Stimulated activated effector memory CD8-positive, alpha-beta T cell treated with anti-CD3 and anti-CD28 coated beads, Interleukin-12 subunit alpha, Interleukin-12 subunit beta, amount 100 ng/mL, for 72 hours (primary cell): ENCODE measurements around the gene MAGT1.
A peak's percentile ranks its signal among the peaks of the same experiment; 100 is the strongest.
"Not testable (repeated sequence)": the region's sequence is repeated elsewhere in the genome, so short reads cannot be mapped to it uniquely, and the experiment has no call there.

Source experiments
- ATAC-seq: fragments of 150-1000 bp; cut with Tn5 transposase; 2 replicates; pipeline ENCODE4 v1.10.0; 2021
- DNase-seq, 2 donors: peaks; one replicate each; pipeline ENCODE4 v3.0.0; 2021 to 2022; ENCODE audit warnings: low spot score in 2 of 2
- H3K27ac Mint-ChIP-seq: one replicate; pipeline ENCODE4 v1.8.0; 2022; ENCODE audit warnings: mild to moderate bottlenecking, mixed read lengths
- H3K36me3 Mint-ChIP-seq: one replicate; pipeline ENCODE4 v1.8.0; 2022; ENCODE audit warnings: mild to moderate bottlenecking, mixed read lengths
- H3K4me1 Mint-ChIP-seq: one replicate; pipeline ENCODE4 v1.8.0; 2022; ENCODE audit warnings: mixed read lengths
- H3K4me3 Mint-ChIP-seq: one replicate; pipeline ENCODE4 v1.8.0; 2022; ENCODE audit warnings: mild to moderate bottlenecking, mixed read lengths
- H3K9me3 Mint-ChIP-seq: one replicate; pipeline ENCODE4 v1.8.0; 2022; ENCODE audit warnings: mixed read lengths

The MAGT1 gene

DNA sequence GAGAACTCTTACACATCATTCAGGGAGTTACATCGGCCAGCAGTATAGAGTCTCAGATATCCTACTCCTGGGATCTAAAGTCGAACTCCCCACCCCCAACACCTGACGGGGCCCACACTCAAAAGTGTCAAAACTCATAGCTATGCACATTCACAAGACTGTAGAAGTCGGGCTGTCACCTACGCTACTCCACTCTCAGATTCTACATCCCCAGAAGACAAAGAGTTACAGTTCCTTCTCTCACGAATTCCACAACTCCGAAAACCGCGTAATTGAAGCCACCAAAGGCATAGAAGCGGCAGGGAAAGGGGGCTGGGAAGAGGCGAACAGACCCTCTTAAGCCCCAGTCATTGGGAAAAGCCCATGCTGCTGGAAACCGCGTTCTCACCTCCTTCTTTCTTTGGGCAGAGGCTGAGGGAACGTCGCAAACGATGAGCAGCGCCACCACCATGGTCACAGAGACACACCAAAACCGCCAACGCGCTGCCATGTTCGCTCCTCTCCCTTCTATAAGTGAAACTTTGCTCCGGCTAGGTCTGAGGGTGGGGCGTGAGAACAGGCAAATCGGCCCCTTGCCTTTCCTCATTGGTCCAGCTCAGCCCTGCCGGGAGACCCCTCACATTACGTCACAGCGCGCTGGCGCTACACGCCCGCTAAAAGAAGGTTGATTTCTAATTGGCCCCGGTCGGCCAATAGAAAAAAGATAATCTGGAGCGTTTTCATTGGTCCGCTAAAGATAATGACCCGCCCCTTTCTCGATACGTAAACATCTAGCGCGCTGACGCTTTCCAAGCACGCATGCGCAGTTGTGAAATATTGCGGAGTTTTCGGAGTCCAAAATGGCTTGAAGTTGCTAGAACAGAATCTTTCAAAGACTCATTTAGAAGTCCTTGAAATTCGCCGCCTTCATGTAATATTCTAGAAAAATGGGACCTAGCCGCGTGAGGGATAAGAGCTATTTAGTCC lies at the start of gene MAGT1:
TSS of gene MAGT1 (minus strand) at position 515 of the 966 bp plus-strand sequence. CDS start at position 490, 25 bp downstream.
- peaks cover 28% of the 10 kb centered on the region for H3K36me3 Mint-ChIP-seq
- no peaks in the 10 kb centered on the region for H3K9me3 Mint-ChIP-seq
- peak within 1 kb of the TSS; percentile 94 for H3K4me3 Mint-ChIP-seq

DNA sequence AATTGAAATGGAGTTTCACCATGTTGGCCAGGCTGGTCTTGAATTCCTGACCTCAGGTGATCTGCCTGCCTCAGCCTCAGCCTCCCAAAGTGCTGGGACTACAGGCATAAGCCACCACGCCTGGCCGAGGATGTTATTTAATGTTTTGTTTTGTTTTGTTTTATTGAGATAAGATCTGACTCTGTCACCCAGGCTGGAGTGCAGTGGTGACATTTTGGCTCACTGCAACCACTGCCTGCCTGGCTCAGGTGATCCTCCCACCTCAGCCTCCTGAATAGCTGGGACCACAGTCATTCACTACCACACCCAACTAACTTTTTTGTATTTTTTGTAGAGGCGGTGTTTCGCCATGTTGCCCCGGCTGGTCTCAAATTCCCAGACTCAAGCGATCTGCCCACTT lies 49.8 kb upstream of the MAGT1 start:
- not testable (repeated sequence) for ATAC-seq, H3K4me1 Mint-ChIP-seq, H3K27ac Mint-ChIP-seq, H3K9me3 Mint-ChIP-seq, DNase-seq, H3K36me3 Mint-ChIP-seq, H3K4me3 Mint-ChIP-seq

More for the DNA sequence above, at the start of gene MAGT1:
- Mint-ChIP-seq H3K4me1 (peaks cover 21% of the 10 kb centered on the region), H3K27ac (peak within 1 kb of the TSS; percentile 96)
- DNase-seq (peak; percentile 50 to 89), ATAC-seq (peak; percentile 97)

DNA sequence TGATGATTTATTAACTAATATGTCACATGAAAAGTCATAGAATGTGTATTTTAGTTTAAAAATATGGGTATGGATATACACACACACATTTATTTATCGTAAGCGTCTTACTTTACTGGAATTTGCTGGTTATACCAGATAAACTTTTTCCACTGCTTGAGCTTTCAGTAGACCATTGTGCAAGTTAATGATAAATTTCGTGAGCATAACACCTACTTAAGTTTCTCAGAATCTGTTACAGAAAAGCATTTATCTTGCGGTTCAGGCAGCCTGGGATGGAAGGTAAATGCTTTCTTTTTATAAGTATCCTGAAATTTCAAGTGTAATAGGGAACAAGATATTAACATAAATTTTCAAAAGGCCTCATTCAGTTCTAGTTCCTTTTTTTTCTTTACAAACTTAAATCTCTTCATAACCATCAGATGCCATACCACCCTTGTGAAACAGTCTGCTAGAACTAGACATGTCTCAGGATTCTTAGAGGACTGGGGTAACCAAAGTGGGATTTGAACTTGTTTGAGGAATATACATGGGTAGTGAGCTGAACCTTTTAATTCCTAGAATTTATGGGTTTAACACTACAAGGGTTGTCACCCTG lies 42.9 kb upstream of the MAGT1 start:
- Mint-ChIP-seq H3K9me3 (no peaks in the 10 kb centered on the region), H3K4me1 (no peaks in the 10 kb centered on the region), H3K36me3 (no peaks in the 10 kb centered on the region), H3K4me3 (no peak overlapping the region), H3K27ac (no peak overlapping the region)
- ATAC-seq (no peak), DNase-seq (no peak)

DNA sequence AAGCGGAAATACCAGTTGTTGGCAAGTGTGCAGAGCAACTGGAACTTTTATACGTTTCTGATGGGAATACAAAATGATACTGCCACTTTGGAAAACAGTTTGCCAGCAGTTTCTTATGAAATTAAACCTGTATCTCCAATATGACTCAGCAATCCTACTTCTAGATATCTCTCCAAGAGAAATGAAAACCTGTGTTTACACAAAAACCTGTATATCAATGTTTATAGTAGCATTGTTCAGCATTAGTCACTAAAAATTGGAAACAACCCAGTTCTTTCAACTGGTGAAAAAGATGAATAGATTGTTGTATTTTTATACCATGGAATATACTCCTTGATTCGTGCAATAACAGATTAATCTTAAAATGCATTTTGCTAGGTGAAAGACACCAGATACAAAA lies 42.1 kb upstream of the MAGT1 start:
- no peak for ATAC-seq
- DNase-seq: no peak
- no peak overlapping the region for H3K27ac Mint-ChIP-seq
- H3K4me1 Mint-ChIP-seq: no peaks in the 10 kb centered on the region
- H3K9me3 Mint-ChIP-seq: no peaks in the 10 kb centered on the region
- no peak overlapping the region for H3K4me3 Mint-ChIP-seq
- no peaks in the 10 kb centered on the region for H3K36me3 Mint-ChIP-seq

DNA sequence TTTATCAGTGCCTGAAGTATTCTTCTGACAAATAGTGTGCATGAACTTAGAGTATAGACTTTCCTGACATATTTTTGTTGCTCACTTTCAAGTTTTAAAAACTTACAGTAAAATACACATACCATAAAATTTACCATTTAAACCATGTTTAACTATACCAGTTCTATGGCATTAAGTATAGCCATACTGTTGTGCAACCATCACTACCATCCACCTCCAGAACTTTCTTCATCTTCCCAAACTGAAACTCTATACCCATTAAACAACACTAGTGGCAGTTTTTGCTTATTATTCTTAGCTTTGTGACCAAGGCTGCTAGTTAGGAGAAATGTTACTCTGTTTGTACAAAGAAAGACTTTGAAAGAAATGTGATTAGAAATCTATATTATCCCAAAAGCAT lies 41.1 kb upstream of the MAGT1 start:
- H3K9me3 Mint-ChIP-seq: no peaks in the 10 kb centered on the region
- ATAC-seq (no peak), DNase-seq (no peak)
- H3K4me1 Mint-ChIP-seq: no peaks in the 10 kb centered on the region
- H3K4me3 Mint-ChIP-seq: no peak overlapping the region
- no peak overlapping the region for H3K27ac Mint-ChIP-seq
- no peaks in the 10 kb centered on the region for H3K36me3 Mint-ChIP-seq

DNA sequence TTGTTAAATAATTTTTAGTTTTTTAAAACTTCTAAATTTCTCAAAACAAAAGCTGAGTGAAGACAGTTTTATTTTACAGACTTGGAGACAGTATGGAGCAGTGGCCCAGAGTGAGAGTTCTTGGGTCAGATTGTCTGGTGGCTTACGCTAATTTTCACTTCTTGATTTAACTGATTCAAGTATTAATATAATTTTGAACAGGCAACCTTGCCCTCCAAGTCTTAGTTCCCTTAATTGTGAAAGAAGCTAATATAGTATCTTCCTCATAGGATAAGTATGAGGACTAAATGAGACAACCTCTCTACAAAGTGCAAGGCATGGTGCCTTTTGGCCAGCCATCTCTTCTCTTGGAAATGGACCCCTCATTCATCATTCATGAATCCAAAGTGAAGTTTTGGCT lies 40.7 kb upstream of the MAGT1 start:
- Mint-ChIP-seq H3K27ac (no peak overlapping the region), H3K36me3 (no peaks in the 10 kb centered on the region), H3K9me3 (no peaks in the 10 kb centered on the region), H3K4me3 (no peak overlapping the region), H3K4me1 (no peaks in the 10 kb centered on the region)
- DNase-seq (no peak), ATAC-seq (no peak)

DNA sequence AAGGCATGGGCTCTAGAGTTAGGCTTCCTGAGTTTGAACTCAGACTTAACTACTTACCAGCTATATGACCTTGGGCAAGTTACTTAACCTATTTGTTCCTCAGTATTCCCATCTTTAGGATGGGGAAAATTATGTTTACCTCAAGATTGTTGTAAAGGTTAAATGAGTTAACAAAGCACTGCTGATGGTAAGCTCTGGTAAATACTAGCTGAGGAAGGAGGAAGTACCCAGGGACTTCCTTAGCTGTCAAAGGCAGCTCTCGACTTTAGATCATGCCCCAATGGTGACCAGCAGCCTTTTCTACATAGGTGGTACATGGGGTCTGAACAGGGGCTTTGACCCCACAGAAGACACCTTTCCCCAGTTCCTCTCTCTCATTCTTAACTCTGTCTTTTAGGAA lies 35.3 kb upstream of the MAGT1 start:
- Mint-ChIP-seq H3K4me1 (no peaks in the 10 kb centered on the region), H3K36me3 (no peaks in the 10 kb centered on the region), H3K9me3 (no peaks in the 10 kb centered on the region), H3K4me3 (no peak overlapping the region), H3K27ac (no peak overlapping the region)
- ATAC-seq (no peak), DNase-seq (no peak)

DNA sequence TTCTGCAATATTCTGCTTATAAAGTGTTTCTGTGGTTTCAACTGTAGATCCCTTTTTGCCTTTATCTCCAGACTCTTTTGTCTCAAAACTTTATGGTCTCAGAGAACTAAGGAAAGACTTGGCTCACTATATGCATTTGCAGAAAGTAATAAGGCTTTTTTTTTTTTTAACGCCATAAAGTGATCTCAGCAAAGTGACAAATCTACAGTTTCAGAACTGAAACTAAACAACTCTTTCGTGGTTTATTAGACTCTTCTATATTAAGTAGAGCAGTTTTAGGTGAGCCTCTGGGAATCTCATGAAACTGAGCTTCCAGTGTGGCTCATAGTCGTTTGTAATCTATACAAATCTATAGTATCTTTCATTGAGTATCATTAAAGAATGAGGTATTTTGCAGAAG lies 30.5 kb upstream of the MAGT1 start:
- peaks cover 9% of the 10 kb centered on the region for H3K4me1 Mint-ChIP-seq
- ATAC-seq (no peak), DNase-seq (no peak)
- H3K9me3 Mint-ChIP-seq: no peaks in the 10 kb centered on the region
- no peaks in the 10 kb centered on the region for H3K36me3 Mint-ChIP-seq
- no peak overlapping the region for H3K4me3 Mint-ChIP-seq
- H3K27ac Mint-ChIP-seq: no peak overlapping the region

DNA sequence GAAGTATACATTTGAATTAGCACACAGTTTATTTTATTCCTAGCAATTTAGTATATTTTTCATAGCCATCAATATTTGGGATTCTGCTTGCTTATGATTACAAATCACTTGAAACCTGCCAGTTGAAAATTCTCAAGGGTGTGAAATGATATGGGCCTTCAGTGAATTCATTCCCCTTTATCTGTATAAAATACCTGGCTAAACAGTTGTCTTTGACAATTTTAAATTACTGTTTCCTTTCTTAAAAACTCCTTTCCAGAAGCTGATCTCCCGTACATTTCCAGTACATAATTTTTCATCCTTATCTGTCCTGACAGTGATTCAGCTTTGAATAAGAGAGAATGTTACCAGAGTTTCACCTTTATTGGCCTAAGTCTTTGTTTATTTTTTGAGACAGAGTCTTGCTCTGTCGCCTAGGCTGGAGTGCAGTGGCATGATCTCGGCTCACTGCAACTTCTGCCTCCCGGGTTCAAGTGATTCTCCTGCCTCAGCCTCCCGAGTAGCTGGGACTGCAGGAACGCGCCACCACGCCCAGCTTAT lies 29.2 kb upstream of the MAGT1 start:
- Mint-ChIP-seq H3K4me3 (no peak overlapping the region), H3K4me1 (peaks cover 9% of the 10 kb centered on the region), H3K27ac (no peak overlapping the region), H3K9me3 (no peaks in the 10 kb centered on the region), H3K36me3 (no peaks in the 10 kb centered on the region)
- DNase-seq: no peak
- no peak for ATAC-seq

DNA sequence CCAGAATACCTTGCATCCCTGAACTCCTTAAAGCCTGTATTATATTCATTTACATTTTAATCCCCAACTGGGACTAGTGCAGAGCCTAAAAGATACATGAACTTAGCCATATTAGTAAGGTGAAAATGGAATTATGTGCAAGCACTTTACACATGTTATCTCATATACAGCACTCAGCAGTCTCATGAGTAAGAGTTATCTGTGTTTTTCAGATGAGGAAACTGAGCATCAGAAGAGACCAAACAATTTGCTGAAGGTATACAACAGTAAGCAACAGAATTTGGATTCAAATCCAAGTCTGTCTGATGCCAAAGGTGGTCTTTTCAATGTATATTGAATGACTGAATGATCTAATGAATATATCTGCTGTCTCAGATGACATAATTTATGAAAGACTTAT lies 27.6 kb upstream of the MAGT1 start:
- Mint-ChIP-seq H3K4me3 (no peak overlapping the region), H3K27ac (no peak overlapping the region), H3K9me3 (no peaks in the 10 kb centered on the region), H3K4me1 (peaks cover 9% of the 10 kb centered on the region), H3K36me3 (no peaks in the 10 kb centered on the region)
- ATAC-seq: no peak
- no peak for DNase-seq

DNA sequence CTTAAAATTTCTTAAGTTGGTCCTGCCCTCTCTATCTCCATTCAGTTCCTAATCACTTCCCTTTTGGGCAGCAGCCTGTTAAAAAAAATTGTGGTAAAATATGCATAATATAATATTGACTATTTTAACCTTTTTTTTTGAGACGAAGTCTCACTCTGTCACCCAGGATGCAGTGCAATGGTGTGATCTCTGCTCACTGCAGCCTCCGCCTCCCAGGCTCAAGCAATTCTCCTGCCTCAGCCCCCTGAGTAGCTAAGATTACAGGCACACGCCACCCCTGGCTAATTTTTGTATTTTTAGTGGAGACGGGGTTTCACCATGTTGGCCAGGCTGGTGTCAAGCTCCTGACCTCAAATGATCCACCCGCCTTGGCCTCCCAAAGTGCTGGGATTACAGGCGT lies 24.1 kb upstream of the MAGT1 start:
- DNase-seq, H3K36me3 Mint-ChIP-seq, H3K4me3 Mint-ChIP-seq, ATAC-seq, H3K9me3 Mint-ChIP-seq: not testable (repeated sequence)
- Mint-ChIP-seq H3K27ac (peak overlapping the region; percentile 40), H3K4me1 (peaks cover 21% of the 10 kb centered on the region)

DNA sequence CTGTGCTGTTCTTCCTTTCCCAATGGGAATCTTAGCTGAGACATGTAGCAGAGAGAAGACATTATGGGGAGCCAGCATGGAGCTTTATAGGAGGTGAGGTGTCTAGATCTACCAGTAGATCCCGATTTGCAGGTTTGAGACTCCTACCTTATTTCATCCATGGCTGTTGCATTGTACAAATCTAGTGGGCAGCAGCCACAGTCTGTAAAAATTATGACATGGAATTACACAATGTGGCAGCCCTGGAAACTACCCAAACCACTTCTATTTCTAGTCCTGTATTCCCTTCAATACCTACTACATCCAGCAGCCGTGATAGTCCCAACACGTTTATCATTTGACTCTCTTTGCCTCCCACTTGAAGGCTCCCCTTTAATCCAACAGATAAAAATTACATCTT lies 23.3 kb upstream of the MAGT1 start:
- no peak for DNase-seq
- Mint-ChIP-seq H3K4me3 (no peak overlapping the region), H3K27ac (no peak overlapping the region), H3K36me3 (no peaks in the 10 kb centered on the region), H3K4me1 (peaks cover 21% of the 10 kb centered on the region), H3K9me3 (no peaks in the 10 kb centered on the region)
- ATAC-seq: no peak

DNA sequence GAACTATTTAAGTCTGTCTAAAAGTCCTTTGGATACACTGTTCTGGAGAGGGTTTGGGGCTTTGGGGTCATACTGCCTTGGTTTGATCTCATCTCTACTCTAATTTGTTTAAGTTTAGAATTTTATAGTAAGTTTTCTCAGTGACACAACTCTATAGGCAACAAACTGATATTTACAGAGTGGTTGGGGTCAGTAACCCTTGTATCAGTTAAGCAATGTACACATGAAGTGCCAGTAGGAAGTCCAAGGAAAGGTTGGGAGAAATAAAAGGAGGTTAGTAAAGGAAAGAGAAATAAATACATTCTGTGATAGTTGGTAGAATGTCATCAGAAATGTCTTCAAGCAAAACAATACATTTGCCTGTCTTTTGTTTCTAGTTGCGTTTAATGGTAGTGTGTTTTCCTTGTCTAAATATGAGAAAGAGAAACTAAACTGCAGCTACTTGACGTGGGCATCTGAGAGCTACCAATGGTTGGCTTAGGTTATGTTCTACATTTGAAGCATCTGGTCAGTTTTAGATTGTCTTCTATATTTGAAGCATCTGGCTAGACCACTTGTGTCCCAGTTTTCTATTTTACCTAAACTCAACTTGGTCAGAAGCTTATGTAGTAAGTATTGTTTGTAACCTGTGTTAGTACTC lies 22.2 kb upstream of the MAGT1 start:
- DNase-seq: no peak
- Mint-ChIP-seq H3K9me3 (no peaks in the 10 kb centered on the region), H3K4me3 (peak overlapping the region; percentile 48), H3K27ac (peak overlapping the region; percentile 38), H3K36me3 (no peaks in the 10 kb centered on the region), H3K4me1 (peaks cover 12% of the 10 kb centered on the region)
- ATAC-seq: no peak

DNA sequence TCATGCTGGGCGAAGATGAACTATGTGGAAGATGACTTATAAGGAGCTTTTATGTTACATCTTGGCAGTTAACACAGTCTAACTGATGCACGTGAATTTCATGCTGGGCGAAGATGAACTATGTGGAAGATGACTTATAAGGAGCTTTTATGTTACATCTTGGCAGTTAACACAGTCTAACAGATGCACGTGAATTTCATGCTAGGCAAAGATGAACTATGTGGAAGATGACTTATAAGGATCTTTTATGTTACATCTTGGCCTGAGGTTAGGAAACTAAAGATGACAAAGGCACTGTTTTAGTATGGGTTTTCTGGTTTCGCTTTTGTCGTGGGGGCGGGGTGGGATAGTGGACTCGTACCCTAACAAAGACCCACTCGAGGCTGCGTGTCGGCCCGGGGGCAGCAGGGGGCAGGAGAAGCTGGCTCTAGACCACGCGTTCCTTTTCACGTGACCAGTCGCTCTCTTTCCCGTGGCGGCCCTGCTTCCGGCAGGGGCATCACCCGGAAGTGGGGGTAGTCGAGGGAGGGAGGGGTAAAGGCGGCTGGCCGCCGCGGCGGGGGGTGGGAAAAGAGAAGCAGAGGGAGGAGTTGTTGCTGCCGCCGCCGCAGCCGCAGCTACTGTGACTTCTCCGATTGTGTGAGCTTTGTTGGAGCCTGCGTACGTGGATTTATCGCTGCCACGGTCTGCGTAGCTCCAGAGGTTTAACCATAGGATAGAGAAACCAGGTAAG lies 15.0 kb upstream of the MAGT1 start, which contains the start of gene ATP7A:
TSS of gene ATP7A (plus strand) at position 586 of the 733 bp plus-strand sequence. CDS start 60,949 bp downstream, outside the sequence.
- Mint-ChIP-seq H3K4me1 (peaks cover 6% of the 10 kb centered on the region), H3K27ac (peak within 1 kb of the TSS; percentile 98), H3K36me3 (peaks cover 23% of the 10 kb centered on the region), H3K9me3 (no peaks in the 10 kb centered on the region), H3K4me3 (peak within 1 kb of the TSS; percentile 89)
- ATAC-seq (peak; percentile 97), DNase-seq (peak; percentile 62 to 91)

DNA sequence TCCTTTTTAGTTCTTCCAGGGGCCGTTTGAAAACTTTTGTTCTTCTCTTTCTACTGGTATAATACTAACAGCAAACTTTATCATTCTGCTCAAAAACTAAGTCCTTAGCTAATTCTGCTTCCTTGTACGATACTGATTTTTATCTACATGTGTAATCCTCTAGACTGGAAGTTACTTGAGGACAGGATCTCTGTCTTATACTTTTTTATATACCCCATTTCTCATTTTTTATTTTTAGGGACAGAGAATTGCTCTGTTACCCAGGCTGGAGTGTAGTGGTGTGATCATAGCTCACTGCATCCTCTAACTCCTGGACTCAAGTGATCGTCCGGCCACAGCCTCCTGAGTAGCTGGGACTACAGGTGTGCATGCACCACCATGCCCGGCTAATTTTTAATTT lies 6.3 kb upstream of the MAGT1 start:
- H3K4me1 Mint-ChIP-seq: peaks cover 5% of the 10 kb centered on the region
- no peak overlapping the region for H3K27ac Mint-ChIP-seq

More for the DNA sequence above, 6.3 kb upstream of the MAGT1 start:
- DNase-seq (no peak), ATAC-seq (no peak)
- peak overlapping the region; percentile 85 for H3K4me3 Mint-ChIP-seq
- no peaks in the 10 kb centered on the region for H3K9me3 Mint-ChIP-seq
- H3K36me3 Mint-ChIP-seq: peaks cover 73% of the 10 kb centered on the region
